ENCODE results near the gene GAS2L3.
"Not testable (repeated sequence)": the region's sequence is repeated elsewhere in the genome, so short reads cannot be mapped to it uniquely, and the experiment has no call there.

DNA sequence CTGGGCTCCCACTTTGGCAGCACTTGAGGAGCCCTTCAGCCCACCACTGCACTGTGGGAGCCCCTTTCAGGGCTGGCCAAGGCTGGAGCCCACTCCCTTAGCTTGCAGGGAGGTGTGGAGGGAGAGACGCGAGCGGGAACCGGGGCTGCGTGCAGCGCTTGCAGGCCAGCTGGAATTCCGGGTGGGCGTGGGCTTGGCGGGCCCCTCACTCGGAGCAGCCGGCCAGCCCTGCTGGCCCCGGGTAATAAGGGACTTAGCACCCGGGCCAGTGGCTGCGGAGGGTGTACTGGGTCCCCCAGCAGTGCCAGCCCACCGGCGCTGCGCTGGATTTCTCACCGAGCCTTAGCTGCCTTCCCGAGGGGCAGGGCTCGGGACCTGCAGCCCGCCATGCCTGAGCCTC lies 14.2 kb upstream of the GAS2L3 start:
- TF ChIP-seq, protein P1, sequence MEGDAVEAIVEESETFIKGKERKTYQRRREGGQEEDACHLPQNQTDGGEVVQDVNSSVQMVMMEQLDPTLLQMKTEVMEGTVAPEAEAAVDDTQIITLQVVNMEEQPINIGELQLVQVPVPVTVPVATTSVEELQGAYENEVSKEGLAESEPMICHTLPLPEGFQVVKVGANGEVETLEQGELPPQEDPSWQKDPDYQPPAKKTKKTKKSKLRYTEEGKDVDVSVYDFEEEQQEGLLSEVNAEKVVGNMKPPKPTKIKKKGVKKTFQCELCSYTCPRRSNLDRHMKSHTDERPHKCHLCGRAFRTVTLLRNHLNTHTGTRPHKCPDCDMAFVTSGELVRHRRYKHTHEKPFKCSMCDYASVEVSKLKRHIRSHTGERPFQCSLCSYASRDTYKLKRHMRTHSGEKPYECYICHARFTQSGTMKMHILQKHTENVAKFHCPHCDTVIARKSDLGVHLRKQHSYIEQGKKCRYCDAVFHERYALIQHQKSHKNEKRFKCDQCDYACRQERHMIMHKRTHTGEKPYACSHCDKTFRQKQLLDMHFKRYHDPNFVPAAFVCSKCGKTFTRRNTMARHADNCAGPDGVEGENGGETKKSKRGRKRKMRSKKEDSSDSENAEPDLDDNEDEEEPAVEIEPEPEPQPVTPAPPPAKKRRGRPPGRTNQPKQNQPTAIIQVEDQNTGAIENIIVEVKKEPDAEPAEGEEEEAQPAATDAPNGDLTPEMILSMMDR (optimal IDR thresholded peaks at IDR 0.05 in 1 of 3, IDR thresholded peaks at IDR 0.05 in 1 of 3, conservative IDR thresholded peaks at IDR 0.05 in 1 of 3; ENCODE audit: extremely low read depth in 1 of 3, insufficient read depth in 2 of 3, low read length in 3 of 3): not testable (repeated sequence)
- not testable (repeated sequence) for TF ChIP-seq EZH2 (IDR thresholded peaks at IDR 0.05; ENCODE audit: low read length)
